GM18526 (cell line): ENCODE measurements around the gene B4GALT3.
A peak's percentile ranks its signal among the peaks of the same experiment; 100 is the strongest.

Experiments used
- POLR2A ChIP-seq: IDR thresholded peaks from 3 replicates; pipeline ENCODE4 v1.6.1; 2011; ENCODE audit not compliant: insufficient read length; ENCODE audit errors: extremely low read depth

B4GALT3 gene

DNA sequence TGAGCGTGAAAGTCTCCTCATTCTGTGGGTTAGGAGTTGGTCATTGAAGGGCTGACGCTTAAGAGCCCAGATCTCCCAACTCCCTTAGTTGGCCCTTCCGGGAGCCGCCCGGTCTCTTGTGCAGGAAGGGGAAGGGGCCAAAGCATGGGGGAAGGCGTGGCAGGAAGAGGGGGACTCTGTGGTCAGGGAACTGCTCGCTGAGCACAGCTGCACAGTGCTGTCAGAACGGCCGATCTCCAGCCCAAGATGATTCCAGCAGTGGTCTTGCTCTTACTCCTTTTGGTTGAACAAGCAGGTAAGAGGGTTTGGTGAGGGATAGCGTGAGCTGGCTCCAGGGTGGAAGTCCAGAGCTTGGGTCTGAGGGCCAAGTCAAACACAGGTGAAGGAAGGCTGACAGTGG is 37.8 kb upstream of the B4GALT3 start, which contains the start of gene FCER1G:
TSS of gene FCER1G (plus strand) at position 220 of the 400 bp plus-strand sequence. CDS start at position 247, 27 bp downstream.
- TF ChIP-seq POLR2A: no peak

DNA sequence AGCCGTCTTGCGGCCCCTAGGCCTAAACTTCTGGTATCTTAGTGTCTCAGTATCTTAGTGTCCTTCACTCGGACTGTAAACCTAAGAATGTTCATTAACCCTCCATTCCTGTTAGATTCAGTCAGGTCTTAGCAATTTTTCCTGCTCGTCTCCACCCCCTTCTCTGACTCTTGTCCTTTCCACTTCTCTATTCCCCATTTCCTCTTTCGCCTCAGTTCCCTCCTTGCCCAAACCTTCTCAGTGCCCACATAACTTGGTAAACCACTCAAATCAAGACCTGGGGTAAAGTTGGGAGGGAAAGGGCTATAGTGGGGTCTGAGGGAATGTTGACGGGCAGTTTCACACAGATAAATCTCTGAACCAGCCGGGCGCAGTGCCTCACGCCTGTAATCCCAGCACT is 37.1 kb upstream of the B4GALT3 start:
- TF ChIP-seq POLR2A: no peak

DNA sequence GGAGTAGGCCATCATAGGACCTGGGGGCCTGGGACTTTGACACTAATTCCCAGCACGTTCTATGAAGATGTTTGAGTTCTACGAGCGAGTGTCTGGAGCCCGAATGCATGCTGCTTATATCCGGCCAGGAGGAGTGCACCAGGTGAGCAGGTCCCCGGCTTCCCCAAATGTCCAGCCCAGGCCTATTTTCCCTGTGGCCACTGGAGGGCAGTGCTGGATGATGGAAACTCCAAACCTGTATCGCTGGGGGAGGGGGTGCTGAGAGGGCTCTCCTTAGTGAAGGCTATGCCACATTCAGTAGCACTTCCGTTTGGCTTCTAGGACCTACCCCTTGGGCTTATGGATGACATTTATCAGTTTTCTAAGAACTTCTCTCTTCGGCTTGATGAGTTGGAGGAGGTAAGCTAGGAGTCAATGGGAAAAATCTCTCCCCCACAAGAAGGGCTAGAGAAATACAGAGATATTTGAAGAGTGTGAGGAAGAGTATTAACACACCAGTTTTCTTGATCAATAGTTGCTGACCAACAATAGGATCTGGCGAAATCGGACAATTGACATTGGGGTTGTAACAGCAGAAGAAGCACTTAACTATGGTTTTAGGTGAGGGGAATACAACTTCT is 32.6 kb upstream of the B4GALT3 start:
- no peak for TF ChIP-seq POLR2A

DNA sequence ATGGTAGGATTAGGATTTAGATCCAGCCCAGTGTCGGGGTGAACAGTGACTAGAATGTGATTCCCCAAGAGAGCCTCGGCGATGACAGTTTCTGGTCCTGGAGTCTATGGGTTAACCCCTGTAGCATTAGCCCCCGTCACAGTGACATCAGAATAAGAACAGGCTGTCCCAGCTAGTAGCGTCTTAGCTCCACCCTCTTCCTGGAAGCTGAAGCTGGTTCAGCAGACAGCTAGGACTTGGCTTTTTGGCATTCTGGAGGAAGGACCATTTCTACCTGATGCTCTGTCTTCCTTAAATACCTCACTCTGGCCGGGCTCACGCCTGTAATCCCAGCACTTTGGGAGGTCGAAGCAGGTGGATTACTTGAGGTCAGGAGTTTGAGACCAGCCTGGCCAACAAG is 29.9 kb upstream of the B4GALT3 start:
- no peak for TF ChIP-seq POLR2A

DNA sequence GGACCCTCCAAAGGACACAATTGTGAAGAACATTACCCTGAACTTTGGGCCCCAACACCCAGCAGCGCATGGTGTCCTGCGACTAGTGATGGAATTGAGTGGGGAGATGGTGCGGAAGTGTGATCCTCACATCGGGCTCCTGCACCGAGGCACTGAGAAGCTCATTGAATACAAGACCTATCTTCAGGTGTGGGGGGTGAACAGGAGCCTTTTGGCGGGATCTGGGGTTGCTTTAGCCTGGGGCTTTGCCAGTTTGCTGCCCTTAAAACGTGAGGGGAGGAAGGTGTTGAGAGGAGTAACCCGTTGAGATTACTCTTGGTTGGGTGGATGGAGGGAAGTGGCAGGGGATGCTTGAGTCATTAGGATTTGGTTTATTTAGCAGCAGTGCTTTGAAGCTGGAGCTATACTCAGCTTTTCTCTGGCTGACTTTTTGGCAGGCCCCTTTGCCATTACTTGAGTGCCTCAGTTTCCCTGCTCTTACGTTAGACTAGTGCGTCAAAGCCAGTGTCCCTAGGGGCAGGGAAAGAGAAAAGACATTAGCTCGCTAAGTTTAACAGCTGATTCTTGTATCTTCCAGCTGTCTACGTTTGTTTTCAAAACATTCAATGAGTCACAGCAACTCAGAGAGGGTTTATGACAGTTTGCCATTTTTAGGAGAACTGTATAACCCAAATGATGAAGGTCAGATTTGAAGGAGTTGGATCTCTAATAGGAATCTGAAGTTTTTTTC is 29.3 kb upstream of the B4GALT3 start:
- no peak for TF ChIP-seq POLR2A

DNA sequence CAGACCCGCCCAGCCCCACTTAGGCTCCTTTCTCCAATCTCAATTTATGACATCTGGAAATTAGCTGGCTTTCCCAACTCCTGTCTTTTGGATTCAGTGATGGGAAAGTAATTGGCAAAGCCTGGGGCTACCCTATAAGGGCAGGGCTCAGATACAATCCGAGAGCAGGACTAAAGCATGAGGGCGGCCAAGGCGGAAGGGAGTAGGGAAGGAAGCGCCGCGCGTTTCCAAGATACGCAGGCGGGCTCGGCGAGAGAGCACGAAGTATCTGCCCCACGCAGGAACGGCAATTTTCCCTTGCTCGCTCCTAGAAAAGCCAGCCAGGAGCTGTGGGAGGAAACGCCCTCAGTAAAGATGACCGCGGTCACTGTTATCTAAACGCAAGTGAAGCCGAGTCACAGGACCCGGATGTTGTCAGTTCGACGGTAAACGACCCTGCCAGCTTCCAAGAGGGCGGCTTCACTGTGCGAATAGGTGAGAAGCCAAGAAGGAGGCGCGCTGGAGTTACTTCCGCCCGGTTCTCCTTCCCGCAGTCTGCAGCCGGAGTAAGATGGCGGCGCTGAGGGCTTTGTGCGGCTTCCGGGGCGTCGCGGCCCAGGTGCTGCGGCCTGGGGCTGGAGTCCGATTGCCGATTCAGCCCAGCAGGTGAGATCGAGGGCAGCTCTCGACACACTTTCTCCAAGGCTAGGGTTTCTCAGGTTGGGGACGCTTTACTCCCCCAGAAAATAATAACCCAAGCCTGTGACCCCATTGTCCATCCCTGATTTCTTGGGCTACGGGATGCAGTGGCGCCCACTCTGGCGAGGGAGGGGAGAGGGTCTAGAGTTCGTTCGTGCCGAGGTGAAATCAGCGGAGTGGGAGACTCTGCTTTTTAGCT is 24.8 kb upstream of the B4GALT3 start, which contains the start of gene NDUFS2:
TSS of gene NDUFS2 (plus strand) at position 532 of the 877 bp plus-strand sequence. CDS start at position 551, 19 bp downstream.
- peak; percentile 88 for TF ChIP-seq POLR2A

DNA sequence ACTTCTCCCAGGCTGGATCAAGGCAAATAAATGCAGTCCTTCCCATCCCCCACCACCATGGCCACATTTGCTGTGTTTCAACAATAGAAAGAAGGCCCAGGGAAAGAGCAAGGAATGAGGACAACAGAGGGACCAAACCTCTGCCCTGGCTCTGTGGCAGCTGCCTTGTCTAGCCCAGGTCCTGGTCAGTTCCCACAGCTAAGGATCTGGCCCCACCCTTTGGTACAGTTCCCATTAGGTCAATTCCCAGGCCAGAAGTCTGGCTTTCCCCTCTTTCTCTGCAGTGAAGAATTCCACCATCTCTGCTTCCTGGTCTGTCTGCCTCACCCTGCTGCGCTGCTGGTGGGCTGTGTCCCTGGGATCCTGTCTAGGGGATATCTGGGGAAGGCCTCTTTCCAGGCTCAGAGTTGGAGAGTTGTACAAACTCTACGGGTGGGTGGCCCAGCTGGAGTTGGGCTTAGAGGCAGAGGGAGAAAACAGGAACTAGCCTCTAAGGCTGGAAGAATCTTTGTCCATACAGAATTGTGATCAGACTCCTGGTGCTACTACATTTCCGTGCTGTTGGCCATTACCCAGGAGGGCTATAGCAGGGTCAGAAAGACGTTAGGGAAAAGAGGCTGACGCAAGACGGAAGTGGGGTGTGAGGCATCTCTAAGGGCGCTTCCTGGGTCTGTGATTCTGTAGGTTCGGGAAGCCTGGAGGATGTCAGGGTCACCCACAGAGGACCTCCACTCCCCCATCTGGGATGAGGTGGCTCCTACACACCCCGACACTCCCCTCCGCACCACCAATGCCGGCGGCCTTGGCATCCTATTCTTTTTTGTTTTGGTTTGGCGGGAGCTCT is 23.9 kb upstream of the B4GALT3 start:
- no peak for TF ChIP-seq POLR2A

DNA sequence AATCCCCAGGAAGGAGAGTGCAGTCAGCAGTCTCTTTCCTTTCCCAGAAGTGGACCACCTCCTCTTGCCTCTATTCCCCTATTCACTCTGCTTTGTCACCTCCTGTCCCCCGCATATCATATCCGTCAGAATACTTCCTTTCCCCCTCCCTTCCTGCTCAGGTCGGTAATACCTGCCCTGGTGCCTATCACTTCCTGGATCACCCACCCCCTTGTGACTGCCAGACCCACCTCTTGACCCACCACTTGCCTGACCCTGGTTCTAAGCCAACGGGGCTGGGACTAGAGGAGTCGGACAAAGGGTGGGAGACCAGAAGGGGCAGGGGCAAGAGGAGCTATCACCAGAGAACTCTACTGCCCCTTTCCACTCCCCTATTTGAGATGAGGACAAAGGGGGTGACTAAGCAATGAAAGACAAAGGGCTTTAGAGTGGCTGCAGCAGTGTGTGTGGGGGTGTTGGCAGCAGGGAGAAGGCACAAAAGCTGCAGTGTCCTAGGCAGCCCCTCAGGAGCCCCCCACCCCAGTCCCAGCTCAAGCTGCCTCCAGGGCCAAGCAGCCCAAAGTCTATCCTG is 23.2 kb upstream of the B4GALT3 start:
- TF ChIP-seq POLR2A: no peak

DNA sequence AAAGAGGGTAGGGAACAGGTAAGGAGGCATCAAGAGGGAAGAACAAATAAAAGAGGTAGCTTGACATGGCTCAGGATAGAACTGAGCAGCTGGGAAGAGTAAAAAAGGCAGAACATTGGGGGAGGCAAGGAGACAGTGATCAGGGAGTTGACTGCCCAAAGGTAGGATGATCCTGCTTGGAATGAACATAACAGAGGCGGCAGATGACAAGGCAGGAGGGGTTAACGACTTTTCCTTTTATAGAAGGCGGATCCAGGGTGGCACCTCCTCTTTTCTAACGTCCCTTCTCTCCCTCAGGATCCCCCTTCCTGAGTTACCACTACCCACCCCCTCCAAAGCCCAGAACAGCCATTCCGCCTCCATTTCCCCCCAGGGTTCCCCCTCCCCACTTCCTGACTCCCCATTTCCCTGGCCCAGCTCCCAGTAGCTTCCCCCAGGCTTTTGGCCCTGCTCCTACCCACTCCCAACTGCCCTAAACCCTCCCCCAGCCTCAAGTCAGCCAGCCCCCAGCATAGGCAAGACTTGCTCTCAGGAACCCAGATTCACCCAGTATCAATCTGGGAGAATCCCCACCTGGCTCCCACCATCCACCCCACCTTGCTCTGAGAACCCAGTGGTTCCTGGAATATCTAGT is 22.3 kb upstream of the B4GALT3 start:
- TF ChIP-seq POLR2A: no peak

DNA sequence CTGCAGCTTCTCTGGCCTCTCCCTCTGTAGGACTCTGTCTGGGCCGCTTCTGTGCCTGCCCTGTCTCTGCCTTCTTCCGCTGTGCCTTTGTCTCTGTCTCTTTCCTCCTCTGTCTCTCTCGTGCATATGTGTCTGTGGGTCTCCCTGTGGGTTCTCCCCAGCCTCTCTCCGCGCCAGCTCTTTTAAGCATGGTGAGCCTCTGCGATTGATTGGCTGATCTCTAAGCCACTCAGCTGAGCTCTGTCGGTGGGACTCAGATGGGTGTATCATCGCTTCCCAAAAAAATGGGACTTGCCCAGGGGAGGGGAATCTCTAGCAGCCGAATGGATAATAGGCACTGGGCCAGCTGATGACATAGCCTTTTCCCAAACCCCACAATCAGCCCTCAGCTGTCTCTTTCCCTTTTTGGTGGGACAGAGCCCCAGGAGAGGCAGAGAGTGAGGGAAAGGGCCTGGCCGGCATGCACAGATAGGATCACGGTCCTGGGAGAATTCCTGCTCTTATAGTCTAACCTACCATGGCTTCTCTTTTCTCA is 21.7 kb upstream of the B4GALT3 start, which contains the start of gene ADAMTS4:
TSS of gene ADAMTS4 (minus strand) at position 158 of the 535 bp plus-strand sequence. CDS start 427 bp downstream, outside the sequence.
- TF ChIP-seq POLR2A: no peak

DNA sequence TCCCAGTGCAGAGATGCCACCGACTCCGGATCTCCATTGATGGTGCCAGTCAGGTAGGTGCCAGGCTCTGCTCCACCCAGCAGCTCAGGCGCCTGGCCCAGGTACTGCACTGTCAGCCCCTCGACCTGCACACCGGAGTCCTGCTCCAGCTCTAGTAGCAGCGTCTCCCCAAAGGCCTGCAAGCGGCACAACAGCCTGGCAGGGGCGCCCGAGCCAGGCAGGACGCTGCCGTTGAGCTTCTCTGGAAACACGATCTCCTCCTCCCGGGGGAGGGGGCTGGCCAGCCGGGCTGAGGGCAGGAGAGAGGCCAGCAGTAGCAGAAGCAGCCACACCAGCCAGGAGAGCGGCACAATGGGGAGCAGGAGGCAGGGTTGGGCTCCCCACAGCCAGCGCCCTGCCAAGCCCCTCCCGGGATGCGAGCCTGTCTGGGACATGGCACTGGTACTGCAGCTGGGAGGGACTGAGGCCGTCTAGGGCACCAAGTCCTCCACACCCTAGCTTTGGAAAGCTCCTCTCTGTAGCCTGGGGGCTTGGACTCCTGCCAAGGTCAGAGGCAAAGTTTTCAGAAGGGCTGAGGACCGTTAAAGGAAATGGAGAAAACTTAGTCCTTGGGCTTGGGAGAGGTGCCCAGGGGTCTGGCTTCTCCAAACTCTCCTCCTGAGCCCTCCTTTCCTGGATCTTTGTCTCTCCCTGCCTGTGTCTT is 21.0 kb upstream of the B4GALT3 start:
- TF ChIP-seq POLR2A: no peak

DNA sequence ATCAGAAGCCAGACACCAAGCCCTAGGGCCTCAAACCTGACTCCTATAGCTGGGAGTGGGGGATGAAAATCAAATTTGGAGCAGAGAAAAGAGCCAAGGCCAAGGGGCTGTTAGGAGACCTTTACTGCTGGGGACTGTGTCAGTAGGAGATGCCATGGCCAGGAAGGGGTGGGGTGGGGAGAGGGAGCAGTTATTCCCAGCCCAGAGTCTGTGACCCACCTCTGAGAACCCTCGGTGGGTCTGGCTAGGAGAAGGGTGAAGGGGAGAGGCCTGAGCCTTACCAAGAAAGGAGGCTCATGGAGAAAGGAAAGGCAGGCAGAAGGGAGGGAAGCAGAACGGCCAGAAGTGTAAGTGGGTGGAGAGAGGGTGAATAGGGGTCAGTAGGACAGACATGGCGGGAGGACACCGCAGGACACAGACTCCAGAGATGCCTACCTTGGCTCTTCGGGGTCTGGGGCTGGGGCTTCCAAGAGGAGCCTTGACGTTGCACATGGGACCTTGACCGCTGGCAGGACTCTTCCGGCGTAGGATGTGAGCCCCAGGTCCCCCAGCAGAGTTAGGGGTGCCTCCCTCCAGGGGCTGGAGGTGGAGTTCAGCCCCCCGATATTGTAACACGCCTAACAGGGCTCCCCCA is 20.4 kb upstream of the B4GALT3 start:
- TF ChIP-seq POLR2A: no peak
